Measurements from ENCODE around the gene PCYT2. TPM values are rescaled to one million over a fixed set of nuclear protein-coding genes. Genes with fewer than 3 reads are reported as not detected.

The PCYT2 gene
- total and polyA plus RNA-seq, 9 of the 15 experiments (the other 6 are each of a cell fraction or from before 2014, with no cell fraction given) = 0.92 to 134 (median 82.5) TPM

DNA sequence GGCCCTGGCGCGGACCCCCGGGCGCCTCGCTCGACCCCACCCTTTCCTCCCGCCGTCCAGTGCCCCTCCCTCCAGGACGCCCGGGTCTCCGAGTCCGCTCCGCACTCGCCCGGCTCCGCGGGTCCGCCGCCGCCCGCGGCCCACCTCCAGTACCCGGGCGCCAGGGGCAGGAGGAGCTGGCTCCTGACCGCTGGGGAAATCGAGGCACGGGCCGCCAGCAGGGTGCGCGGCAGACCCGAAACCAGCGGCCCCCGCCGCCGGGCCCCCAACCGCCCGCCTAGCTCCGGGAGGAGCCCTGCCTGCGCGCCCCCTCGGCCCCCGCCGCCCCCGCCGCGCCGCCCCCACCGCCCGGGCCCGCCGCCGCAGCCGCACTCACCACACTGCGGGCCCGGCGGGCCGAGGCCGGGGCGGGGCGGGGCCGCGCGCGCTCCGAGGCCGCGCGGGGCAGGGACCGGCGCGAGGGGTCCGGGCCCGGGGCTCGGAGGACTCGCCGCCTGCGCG, 16.0 kb upstream of the PCYT2 start:
- peak in 1 of 4 experiments; percentile 74 for DNase-seq (ENCODE audit: extremely low read depth in 1 of 4, low spot score in 3 of 4)
- H3K79me2 ChIP-seq (ENCODE audit: control insufficient read depth, insufficient read depth, low read length) = peaks cover 69% of the 10 kb centered on the region
- in situ Hi-C loops (cut with MboI) = no loop called here
- no peak for FAIRE-seq
- H3K4me1 ChIP-seq (replicated peaks in 1 of 2; ENCODE audit: control insufficient read depth in 2 of 2, insufficient read depth in 2 of 2, low read length in 2 of 2) = peaks cover 39 to 95% of the 10 kb centered on the region in 2 experiments
- peaks cover 6% of the 10 kb centered on the region for H3K9me1 ChIP-seq (ENCODE audit: control insufficient read depth, insufficient read depth, low read length)
- WGBS (ENCODE audit: insufficient coverage, low coverage, missing lambda C conversion rate) = 0% methylated on average over 4 of the region's 78 CpGs
- ChIA-PET POLR2A (interaction anchor here (0.7 to 4.8 kb wide), 9 partner anchors 9 to 244 kb away, joined by 3 to 32 read pairs (median 5); partner anchors contain the start of genes ARL16, HGS and PYCR1), CTCF (ENCODE audit: low intra/inter-chr PET ratio) (interaction anchor here (0.8 kb wide), 1 partner anchor 11 kb away, joined by 3 read pairs; no protein-coding TSS in a partner anchor)
- no peak for ATAC-seq
- no peak overlapping the region for H2AFZ ChIP-seq (ENCODE audit: low read depth, low read length)
- intact Hi-C loops (cut with micrococcal nuclease) = no loop called here
- peak overlapping the region; percentile 81 for H3K4me3 ChIP-seq
- no TSS peak for BruUV-seq (replicated peaks)
- H3K36me3 ChIP-seq (ENCODE audit: control insufficient read depth, insufficient read depth, low read length) = peaks cover 8% of the 10 kb centered on the region; the same call in 2 of the 3 replicates
- H3K27ac ChIP-seq (ENCODE audit: extremely low read depth, low read depth, low read length) = peak overlapping the region; percentile 98
- H4K20me1 ChIP-seq (replicated peaks; ENCODE audit: control insufficient read depth, insufficient read depth, low read length) = peaks cover 11% of the 10 kb centered on the region
- H3K9ac ChIP-seq (ENCODE audit: insufficient read depth in 1 of 2, low read depth in 2 of 2, low read length in 2 of 2) = peak overlapping the region; percentile 93 to 95
- H3K27me3 ChIP-seq (ENCODE audit: control insufficient read depth in 2 of 2, insufficient read depth in 2 of 2, low read length in 2 of 2) = no peaks in the 10 kb centered on the region
- no peaks in the 10 kb centered on the region for H3K9me3 ChIP-seq (replicated peaks; ENCODE audit: control insufficient read depth, insufficient read depth, low read depth, low read length)
- H3K4me2 ChIP-seq (ENCODE audit: insufficient read depth, low read length) = peak overlapping the region; percentile 89
- no peak for TF ChIP-seq IRF2 (CRISPR knock-in tag; IDR thresholded peaks at IDR 0.05)
- TF ChIP-seq PCBP1 (IDR thresholded peaks at IDR 0.05; ENCODE audit: low read depth, low read length, poor library complexity, severe bottlenecking) = peak; percentile 0
- TF ChIP-seq, protein P1, sequence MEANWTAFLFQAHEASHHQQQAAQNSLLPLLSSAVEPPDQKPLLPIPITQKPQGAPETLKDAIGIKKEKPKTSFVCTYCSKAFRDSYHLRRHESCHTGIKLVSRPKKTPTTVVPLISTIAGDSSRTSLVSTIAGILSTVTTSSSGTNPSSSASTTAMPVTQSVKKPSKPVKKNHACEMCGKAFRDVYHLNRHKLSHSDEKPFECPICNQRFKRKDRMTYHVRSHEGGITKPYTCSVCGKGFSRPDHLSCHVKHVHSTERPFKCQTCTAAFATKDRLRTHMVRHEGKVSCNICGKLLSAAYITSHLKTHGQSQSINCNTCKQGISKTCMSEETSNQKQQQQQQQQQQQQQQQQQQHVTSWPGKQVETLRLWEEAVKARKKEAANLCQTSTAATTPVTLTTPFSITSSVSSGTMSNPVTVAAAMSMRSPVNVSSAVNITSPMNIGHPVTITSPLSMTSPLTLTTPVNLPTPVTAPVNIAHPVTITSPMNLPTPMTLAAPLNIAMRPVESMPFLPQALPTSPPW (CRISPR knock-in tag; IDR thresholded peaks at IDR 0.05) = peak; percentile 78
- peak; percentile 15 for TF ChIP-seq PRPF4 (IDR thresholded peaks at IDR 0.05; ENCODE audit: insufficient read depth, low read depth, low read length, poor library complexity, severe bottlenecking)
- TF ChIP-seq CSDE1 (IDR thresholded peaks at IDR 0.05) = no peak
- no peak for TF ChIP-seq ERF (CRISPR knock-in tag; IDR thresholded peaks at IDR 0.05)
- peak; percentile 70 for TF ChIP-seq RBFOX2 (IDR thresholded peaks at IDR 0.05; ENCODE audit: low read depth, low read length)
- TF ChIP-seq, protein P2, sequence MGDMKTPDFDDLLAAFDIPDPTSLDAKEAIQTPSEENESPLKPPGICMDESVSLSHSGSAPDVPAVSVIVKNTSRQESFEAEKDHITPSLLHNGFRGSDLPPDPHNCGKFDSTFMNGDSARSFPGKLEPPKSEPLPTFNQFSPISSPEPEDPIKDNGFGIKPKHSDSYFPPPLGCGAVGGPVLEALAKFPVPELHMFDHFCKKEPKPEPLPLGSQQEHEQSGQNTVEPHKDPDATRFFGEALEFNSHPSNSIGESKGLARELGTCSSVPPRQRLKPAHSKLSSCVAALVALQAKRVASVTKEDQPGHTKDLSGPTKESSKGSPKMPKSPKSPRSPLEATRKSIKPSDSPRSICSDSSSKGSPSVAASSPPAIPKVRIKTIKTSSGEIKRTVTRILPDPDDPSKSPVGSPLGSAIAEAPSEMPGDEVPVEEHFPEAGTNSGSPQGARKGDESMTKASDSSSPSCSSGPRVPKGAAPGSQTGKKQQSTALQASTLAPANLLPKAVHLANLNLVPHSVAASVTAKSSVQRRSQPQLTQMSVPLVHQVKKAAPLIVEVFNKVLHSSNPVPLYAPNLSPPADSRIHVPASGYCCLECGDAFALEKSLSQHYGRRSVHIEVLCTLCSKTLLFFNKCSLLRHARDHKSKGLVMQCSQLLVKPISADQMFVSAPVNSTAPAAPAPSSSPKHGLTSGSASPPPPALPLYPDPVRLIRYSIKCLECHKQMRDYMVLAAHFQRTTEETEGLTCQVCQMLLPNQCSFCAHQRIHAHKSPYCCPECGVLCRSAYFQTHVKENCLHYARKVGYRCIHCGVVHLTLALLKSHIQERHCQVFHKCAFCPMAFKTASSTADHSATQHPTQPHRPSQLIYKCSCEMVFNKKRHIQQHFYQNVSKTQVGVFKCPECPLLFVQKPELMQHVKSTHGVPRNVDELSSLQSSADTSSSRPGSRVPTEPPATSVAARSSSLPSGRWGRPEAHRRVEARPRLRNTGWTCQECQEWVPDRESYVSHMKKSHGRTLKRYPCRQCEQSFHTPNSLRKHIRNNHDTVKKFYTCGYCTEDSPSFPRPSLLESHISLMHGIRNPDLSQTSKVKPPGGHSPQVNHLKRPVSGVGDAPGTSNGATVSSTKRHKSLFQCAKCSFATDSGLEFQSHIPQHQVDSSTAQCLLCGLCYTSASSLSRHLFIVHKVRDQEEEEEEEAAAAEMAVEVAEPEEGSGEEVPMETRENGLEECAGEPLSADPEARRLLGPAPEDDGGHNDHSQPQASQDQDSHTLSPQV (IDR thresholded peaks at IDR 0.05) = 0 out of 2 replicates have a peak, but pooled peaks have one; percentile 2
- no peak for TF ChIP-seq ZNF133 (CRISPR knock-in tag; IDR thresholded peaks at IDR 0.05)
- 0 out of 2 replicates have a peak, but pooled peaks have one; percentile 7 for TF ChIP-seq MYNN (IDR thresholded peaks at IDR 0.05)
- TF ChIP-seq MYNN (CRISPR knock-in tag; IDR thresholded peaks at IDR 0.05) = no peak
- TF ChIP-seq, protein P3, sequence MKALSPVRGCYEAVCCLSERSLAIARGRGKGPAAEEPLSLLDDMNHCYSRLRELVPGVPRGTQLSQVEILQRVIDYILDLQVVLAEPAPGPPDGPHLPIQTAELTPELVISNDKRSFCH (CRISPR knock-in tag; IDR thresholded peaks at IDR 0.05) = no peak
- TF ChIP-seq, protein P3 (tag; IDR thresholded peaks at IDR 0.05) = no peak
- peak; percentile 11 for TF ChIP-seq PCBP2 (IDR thresholded peaks at IDR 0.05; ENCODE audit: low read depth, low read length, poor library complexity, severe bottlenecking)
- TF ChIP-seq NRF1 (conservative IDR thresholded peaks at IDR 0.05 in 1 of 2, IDR thresholded peaks at IDR 0.05 in 1 of 2) = no peak
- TF ChIP-seq HDAC3 (IDR thresholded peaks at IDR 0.05; ENCODE audit: borderline replicate concordance, partially characterized antibody) = no peak
